ENCODE measurements around the gene WDR72.

WDR72 gene

GRCh38 chr15:53520996-53521395 is 238.5 kb downstream of the WDR72 start:
- no peak for TF ChIP-seq CTCF (conservative IDR thresholded peaks at IDR 0.05; ENCODE audit: low read depth, low read length)
- DNase-seq (ENCODE audit: low read depth): no peak
- H3K4me3 ChIP-seq (ENCODE audit: low read length): no peak overlapping the region

- no peak for DNase-seq (ENCODE audit: low read depth)
Measured at GRCh38 chr15:53513431-53513830, 246.0 kb downstream of the WDR72 start.

GRCh38 chr15:53512029-53512428 is 247.4 kb downstream of the WDR72 start:
- no peak overlapping the region for H3K4me3 ChIP-seq (ENCODE audit: low read length)
- no peak for TF ChIP-seq CTCF (conservative IDR thresholded peaks at IDR 0.05; ENCODE audit: low read depth, low read length)
- DNase-seq (ENCODE audit: low read depth): no peak

More at GRCh38 chr15:53513431-53513830, 246.0 kb downstream of the WDR72 start:
- TF ChIP-seq CTCF (conservative IDR thresholded peaks at IDR 0.05; ENCODE audit: low read depth, low read length): no peak
- no peak overlapping the region for H3K4me3 ChIP-seq (ENCODE audit: low read length)

GRCh38 chr15:53511175-53511574 is 248.3 kb downstream of the WDR72 start:
- TF ChIP-seq CTCF (conservative IDR thresholded peaks at IDR 0.05; ENCODE audit: low read depth, low read length): no peak
- no peak for DNase-seq (ENCODE audit: low read depth)
- no peak overlapping the region for H3K4me3 ChIP-seq (ENCODE audit: low read length)

- no peak for TF ChIP-seq CTCF (conservative IDR thresholded peaks at IDR 0.05; ENCODE audit: low read depth, low read length)
- no peak for DNase-seq (ENCODE audit: low read depth)
- H3K4me3 ChIP-seq (ENCODE audit: low read length): no peak overlapping the region
Measured at GRCh38 chr15:53506370-53506769, 253.1 kb downstream of the WDR72 start.

- TF ChIP-seq CTCF (conservative IDR thresholded peaks at IDR 0.05; ENCODE audit: low read depth, low read length): no peak
- no peak overlapping the region for H3K4me3 ChIP-seq (ENCODE audit: low read length)
- DNase-seq (ENCODE audit: low read depth): no peak
Measured at GRCh38 chr15:53498996-53499395, 260.5 kb downstream of the WDR72 start.

GRCh38 chr15:53490341-53490740 is 269.1 kb downstream of the WDR72 start:
- no peak overlapping the region for H3K4me3 ChIP-seq (ENCODE audit: low read length)
- no peak for DNase-seq (ENCODE audit: low read depth)
- no peak for TF ChIP-seq CTCF (conservative IDR thresholded peaks at IDR 0.05; ENCODE audit: low read depth, low read length)

Measured in retinal pigment epithelial cell (primary cell).